Right hindlimb (tissue), 1 donor: Measurements from ENCODE around the gene PAPSS2.
"Not testable (repeated sequence)": the region's sequence is repeated elsewhere in the genome, so short reads cannot be mapped to it uniquely, and the experiment has no call there.

Experiments used
- DNase-seq: peaks from one replicate; pipeline ENCODE4 v3.0.0-alpha.2; 2018

The PAPSS2 gene

GRCh38 chr10:87712913-87713616 lies 53.4 kb downstream of the PAPSS2 start:
- DNase-seq = no peak

GRCh38 chr10:87713707-87714106 lies 54.0 kb downstream of the PAPSS2 start:
- DNase-seq = no peak

- DNase-seq = no peak
These were observed 56.1 kb downstream of the PAPSS2 start for GRCh38 chr10:87715552-87716347.

- DNase-seq = no peak
These were observed 56.6 kb downstream of the PAPSS2 start for GRCh38 chr10:87716348-87716670.

DNA sequence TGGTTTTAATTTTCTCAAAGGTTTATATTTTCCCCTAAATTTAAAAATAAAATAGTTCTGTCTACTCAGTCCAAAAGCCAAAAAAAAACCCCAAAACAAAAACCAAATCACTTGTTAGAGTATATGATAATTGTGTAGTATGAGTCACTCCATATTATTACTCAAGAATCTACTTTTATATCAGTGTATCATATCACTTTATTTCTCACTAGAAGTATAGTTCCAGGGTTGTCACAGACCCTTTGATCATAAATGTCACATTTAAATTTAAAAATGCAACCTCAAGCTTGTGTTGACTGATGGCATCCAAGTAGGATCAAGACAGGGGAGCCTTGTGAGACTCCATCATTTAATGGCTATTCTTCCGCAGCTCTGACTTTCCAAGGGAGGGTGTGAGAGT lies 61.0 kb downstream of the PAPSS2 start:
- DNase-seq = no peak

DNA sequence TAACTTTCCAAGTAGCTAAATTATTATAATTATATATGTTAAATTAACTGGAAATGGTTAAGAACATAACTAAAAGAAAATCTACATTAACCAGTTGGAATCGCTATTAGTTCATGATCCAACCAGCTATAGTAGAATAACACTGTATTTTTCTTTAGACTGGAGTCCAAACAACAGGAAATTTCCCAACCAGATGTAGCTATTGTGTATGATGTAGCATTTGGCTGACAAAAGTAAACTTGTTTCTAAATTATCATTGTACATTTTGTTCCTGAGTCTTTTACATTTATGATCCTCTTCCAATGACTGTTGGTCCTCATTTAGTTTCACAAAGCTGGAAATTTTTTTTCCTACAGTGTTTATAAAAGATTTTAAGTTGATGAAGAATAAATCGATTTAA lies 62.1 kb downstream of the PAPSS2 start:
- DNase-seq = no peak

GRCh38 chr10:87722716-87723115 lies 63.0 kb downstream of the PAPSS2 start:
- DNase-seq = no peak

GRCh38 chr10:87723500-87723899 lies 63.8 kb downstream of the PAPSS2 start:
- DNase-seq = no peak

GRCh38 chr10:87724789-87725188 lies 65.1 kb downstream of the PAPSS2 start:
- DNase-seq = no peak

DNA sequence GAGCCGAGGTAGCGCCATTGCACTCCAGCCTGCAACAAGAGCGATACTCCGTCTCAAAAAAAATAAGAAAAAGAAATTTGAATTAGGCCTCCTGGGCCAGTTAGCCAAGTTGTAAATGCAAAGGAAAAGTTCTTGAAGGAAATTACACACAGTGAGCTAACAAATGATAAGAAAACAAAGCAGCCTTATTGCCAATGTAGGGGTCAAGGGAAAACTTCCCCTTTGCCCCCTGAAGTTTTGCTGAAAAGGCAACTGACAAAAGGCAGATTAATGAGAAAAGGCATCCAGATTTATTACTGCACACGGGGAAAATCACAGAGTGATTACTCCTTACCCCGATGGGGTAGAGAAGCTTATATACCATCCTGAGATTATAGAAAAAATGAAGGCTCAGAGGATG lies 70.3 kb downstream of the PAPSS2 start:
- DNase-seq = no peak

DNA sequence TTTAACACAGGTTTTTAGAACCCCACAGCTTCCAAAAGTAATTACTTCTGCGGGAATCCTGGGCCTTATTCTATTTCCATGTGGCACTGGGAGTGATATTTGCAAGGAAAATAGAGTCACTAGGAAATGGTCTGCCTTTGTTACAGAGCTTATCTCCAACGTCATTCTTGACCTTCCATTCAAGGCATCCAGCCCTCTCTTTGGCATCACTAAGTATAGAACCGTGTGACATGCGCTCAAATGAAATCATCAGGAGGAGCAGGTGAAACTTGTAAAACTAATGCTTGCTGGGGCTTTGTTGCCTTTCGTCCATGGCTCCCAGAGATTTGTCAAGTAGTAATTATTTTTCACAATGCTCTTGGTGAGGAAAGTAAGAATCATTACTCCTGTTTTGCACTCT lies 73.4 kb downstream of the PAPSS2 start:
- DNase-seq = no peak

DNA sequence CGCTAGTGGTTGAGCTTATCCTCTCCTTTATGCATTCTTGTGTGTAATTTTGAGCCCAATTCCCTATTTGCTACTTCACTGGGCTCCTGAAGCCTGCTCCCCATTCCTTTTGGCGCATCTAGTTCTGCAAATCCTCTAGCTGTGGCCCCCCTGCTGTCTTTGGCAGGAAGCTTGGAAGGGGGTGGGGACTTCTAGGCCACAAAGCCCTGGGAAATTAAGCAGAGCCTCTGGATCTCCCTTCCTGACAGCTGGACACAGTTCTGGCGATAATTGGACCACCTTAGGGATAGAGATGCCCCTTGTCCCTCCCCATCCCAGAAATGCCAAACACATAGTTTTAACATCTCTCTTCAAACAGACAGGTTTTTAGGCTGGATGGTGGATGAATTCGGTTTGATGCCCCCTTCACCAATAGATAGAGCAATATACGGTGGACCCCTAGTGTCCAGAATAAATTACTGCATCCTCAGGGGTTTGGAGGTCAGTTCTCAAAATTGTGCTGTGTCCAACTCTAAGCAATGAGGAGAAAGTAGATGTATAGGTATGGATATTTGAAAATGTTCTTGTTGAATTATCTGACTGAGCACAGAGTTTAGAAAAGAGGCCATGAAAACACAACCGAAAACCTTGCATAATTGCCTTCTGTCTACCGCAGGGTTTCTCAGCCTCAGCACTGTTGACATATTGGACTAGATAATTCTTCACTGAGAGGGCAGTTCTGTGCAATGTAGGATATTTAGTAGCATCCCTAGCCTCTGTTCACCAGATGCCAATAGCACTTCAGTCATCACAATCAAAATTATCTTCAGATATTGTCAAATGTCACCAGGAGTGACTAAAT lies 75.5 kb downstream of the PAPSS2 start:
- DNase-seq = peak; percentile 57

DNA sequence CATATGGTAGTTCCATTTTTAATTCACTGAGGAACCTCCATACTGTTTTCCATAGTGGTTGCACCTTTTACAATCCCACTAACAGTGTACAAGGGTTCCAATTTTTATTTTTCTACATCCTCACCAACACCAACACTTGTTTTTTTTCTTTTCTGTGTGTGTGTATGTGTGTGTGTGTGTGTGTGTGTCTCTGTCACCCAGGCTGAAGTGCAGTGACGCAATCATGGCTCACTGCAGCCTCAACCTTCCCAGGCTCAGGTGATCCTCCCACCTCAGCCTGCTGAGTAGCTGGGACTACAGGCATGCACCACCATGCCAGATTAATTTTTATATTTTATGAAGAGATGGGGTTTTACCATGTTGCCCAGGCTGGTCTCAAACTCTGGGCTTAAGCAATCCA lies 78.6 kb downstream of the PAPSS2 start:
- not testable (repeated sequence) for DNase-seq

DNA sequence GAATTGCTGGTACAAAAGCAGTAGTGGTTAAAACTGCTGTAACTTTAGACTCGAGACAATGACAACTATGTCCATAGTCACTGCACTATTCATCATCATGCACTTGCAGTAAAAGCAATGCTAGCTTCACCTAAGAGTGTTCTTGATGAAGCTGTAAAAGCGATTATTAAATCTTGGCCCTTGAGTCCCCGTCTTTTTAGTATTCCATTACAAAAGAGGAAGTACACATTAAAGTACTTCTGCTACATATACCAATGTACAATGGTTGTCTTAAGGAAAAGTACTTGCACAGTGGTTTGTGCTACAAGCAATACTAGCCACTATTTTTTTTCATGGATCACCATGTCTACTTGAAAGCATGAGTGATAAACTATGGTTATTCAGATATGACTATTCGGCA lies 80.0 kb downstream of the PAPSS2 start:
- no peak for DNase-seq

DNA sequence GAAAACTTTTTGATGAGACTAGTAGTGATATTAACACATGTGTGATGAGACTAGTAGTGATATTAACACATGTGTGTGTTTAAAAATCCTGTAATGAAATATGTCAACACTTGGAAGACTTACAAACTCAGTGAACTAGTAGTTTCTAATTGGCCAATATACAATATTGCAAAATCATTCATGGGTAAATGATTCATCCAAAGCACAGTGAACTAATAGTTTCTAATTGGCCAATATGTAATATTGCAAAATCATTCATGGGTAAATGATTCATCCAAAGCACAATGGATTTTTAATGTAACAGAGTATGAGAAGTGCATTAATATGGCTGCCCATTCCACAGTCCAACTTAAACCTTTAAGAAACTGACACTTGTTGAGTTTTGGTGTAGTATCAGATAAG lies 80.6 kb downstream of the PAPSS2 start:
- no peak for DNase-seq

- not testable (repeated sequence) for DNase-seq
These were observed 83.4 kb downstream of the PAPSS2 start for GRCh38 chr10:87742992-87743610.

- DNase-seq = no peak
These were observed 84.9 kb downstream of the PAPSS2 start for GRCh38 chr10:87744606-87745005.

DNA sequence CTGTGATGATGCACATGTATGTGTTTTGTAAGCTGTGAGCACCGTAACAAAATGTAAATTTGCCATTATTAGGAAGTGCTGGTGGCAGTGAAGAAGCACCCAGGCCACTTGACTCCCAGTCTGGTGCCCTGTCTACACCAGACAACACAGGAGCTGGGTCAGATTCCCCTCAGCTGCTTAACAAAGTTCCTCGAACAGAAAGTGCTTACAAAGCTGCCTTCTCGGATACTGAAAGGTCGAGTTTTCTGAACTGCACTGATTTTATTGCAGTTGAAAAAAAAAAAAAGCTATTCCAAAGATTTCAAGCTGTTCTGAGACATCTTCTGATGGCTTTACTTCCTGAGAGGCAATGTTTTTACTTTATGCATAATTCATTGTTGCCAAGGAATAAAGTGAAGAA lies 87.2 kb downstream of the PAPSS2 start:
- no peak for DNase-seq

- not testable (repeated sequence) for DNase-seq
These were observed 88.6 kb downstream of the PAPSS2 start for GRCh38 chr10:87748244-87748643.

- DNase-seq = no peak
These were observed 90.5 kb downstream of the PAPSS2 start for GRCh38 chr10:87750001-87750671.

- DNase-seq = no peak
These were observed 91.1 kb downstream of the PAPSS2 start for GRCh38 chr10:87750817-87751216.

DNA sequence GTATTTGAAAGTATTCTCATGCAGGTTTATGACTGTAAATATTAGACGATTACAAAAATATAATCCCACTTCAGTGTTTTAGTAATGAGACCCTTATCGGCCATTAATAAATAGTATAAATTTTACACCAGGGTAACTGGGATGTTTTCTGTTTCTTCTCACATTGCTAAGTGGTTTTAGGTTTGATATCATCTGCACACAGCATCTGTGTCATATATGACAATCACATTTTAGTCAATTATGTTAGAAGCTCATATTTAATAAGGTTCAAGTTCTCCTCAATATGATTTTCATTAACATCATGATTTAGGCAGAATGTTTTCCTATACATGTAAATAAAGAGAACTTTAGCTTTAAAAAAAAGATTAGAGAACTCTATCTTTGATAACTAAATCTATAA lies 91.6 kb downstream of the PAPSS2 start:
- no peak for DNase-seq

DNA sequence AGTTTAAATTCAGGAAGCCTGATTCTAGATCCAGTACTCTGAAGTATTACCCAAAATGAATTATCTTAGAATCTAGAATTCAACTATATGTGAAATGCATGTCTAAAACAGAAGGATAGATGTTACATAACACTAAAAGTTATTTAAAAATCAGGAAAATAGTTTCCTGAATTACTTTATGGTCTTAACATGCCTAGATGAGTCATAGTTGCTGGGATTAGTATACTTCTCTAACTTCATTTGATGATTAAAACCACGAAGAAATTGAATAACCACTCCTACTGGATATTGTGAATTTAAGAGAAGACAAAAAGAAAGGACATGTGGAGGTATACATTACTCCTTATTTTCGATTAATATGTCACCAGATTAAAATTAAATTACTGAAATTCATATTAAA lies 92.9 kb downstream of the PAPSS2 start:
- no peak for DNase-seq
